IPS-18c (cell line): Measurements from ENCODE around the gene ANGPTL8.

Experiments used
- H3K4me3 ChIP-seq: 2 replicates; pipeline ENCODE4 v1.7.0; 2013; ENCODE audit warnings: low read depth, mild to moderate bottlenecking, low read length, moderate library complexity; ENCODE audit not compliant: insufficient read depth
- H3K9me3 ChIP-seq: one replicate; pipeline ENCODE4 v1.6.1; 2013; ENCODE audit warnings: mild to moderate bottlenecking, low read length, moderate library complexity; ENCODE audit not compliant: control insufficient read depth, insufficient read depth

Gene ANGPTL8

GRCh38 chr19:11226716-11227166, 12.7 kb upstream of the ANGPTL8 start:
- no peak overlapping the region for H3K4me3 ChIP-seq

GRCh38 chr19:11227195-11227886, 12.1 kb upstream of the ANGPTL8 start:
- no peaks in the 10 kb centered on the region for H3K9me3 ChIP-seq
- no peak overlapping the region for H3K4me3 ChIP-seq

More at GRCh38 chr19:11226716-11227166, 12.7 kb upstream of the ANGPTL8 start:
- no peaks in the 10 kb centered on the region for H3K9me3 ChIP-seq

GRCh38 chr19:11230621-11231386, 8.6 kb upstream of the ANGPTL8 start:
- Histone ChIP-seq H3K4me3 (no peak overlapping the region), H3K9me3 (no peaks in the 10 kb centered on the region)

- no peak overlapping the region for H3K4me3 ChIP-seq
- H3K9me3 ChIP-seq: no peaks in the 10 kb centered on the region
Measured at GRCh38 chr19:11232555-11232954, 6.9 kb upstream of the ANGPTL8 start.

- H3K9me3 ChIP-seq: no peaks in the 10 kb centered on the region
- no peak overlapping the region for H3K4me3 ChIP-seq
Measured at GRCh38 chr19:11233073-11233472, 6.3 kb upstream of the ANGPTL8 start.

- Histone ChIP-seq H3K9me3 (no peaks in the 10 kb centered on the region), H3K4me3 (no peak overlapping the region)
Measured at GRCh38 chr19:11234486-11235075, 4.8 kb upstream of the ANGPTL8 start.

- Histone ChIP-seq H3K9me3 (no peaks in the 10 kb centered on the region), H3K4me3 (no peak overlapping the region)
Measured at GRCh38 chr19:11236324-11237301, 2.8 kb upstream of the ANGPTL8 start.

- no peak overlapping the region for H3K4me3 ChIP-seq
- no peaks in the 10 kb centered on the region for H3K9me3 ChIP-seq
Measured at GRCh38 chr19:11237321-11237720, 2.1 kb upstream of the ANGPTL8 start.

GRCh38 chr19:11238041-11238440, 1.4 kb upstream of the ANGPTL8 start:
- Histone ChIP-seq H3K4me3 (no peak overlapping the region), H3K9me3 (no peaks in the 10 kb centered on the region)

GRCh38 chr19:11238781-11239376, 540 bp upstream of the ANGPTL8 start:
- Histone ChIP-seq H3K4me3 (no peak overlapping the region), H3K9me3 (no peaks in the 10 kb centered on the region)

GRCh38 chr19:11240008-11240444, 607 bp downstream of the ANGPTL8 start:
- H3K9me3 ChIP-seq: no peaks in the 10 kb centered on the region
- H3K4me3 ChIP-seq: no peak overlapping the region

- no peaks in the 10 kb centered on the region for H3K9me3 ChIP-seq
- no peak overlapping the region for H3K4me3 ChIP-seq
Measured at GRCh38 chr19:11242025-11242424, 2.6 kb downstream of the ANGPTL8 start.

- H3K9me3 ChIP-seq: no peaks in the 10 kb centered on the region
- no peak overlapping the region for H3K4me3 ChIP-seq
Measured at GRCh38 chr19:11242864-11243797, 3.7 kb downstream of the ANGPTL8 start.

- H3K9me3 ChIP-seq: no peaks in the 10 kb centered on the region
- H3K4me3 ChIP-seq: no peak overlapping the region
Measured at GRCh38 chr19:11243798-11244169, 4.4 kb downstream of the ANGPTL8 start.

- H3K9me3 ChIP-seq: no peaks in the 10 kb centered on the region
- H3K4me3 ChIP-seq: no peak overlapping the region
Measured at GRCh38 chr19:11244846-11245589, 5.6 kb downstream of the ANGPTL8 start.
